Measurements from ENCODE around the gene FASTK.

Gene FASTK

GRCh38 chr7:151062399-151063211 is 18.0 kb downstream of the FASTK start:
- no peak for DNase-seq

- DNase-seq, result no peak
Observed at GRCh38 chr7:151062111-151062398, 18.6 kb downstream of the FASTK start.

- no peak for DNase-seq
Observed at GRCh38 chr7:151061213-151062110, 19.1 kb downstream of the FASTK start.

GRCh38 chr7:151060416-151061212 is 20.0 kb downstream of the FASTK start:
- no peak for DNase-seq

- no peak for DNase-seq
Observed at GRCh38 chr7:151060113-151060415, 20.5 kb downstream of the FASTK start.

GRCh38 chr7:151059367-151060112 is 21.1 kb downstream of the FASTK start, which contains the start of gene SLC4A2:
Gene SLC4A2, plus strand, starts transcription at chr7:151059589. Its CDS starts 2,399 bp downstream, at chr7:151061988.
- DNase-seq, result no peak

GRCh38 chr7:151058781-151059366 is 21.7 kb downstream of the FASTK start:
- no peak for DNase-seq

- DNase-seq, result peak; percentile 97
Observed at GRCh38 chr7:151057989-151058780, 22.4 kb downstream of the FASTK start.

- no peak for DNase-seq
Observed at GRCh38 chr7:151057506-151057988, 23.1 kb downstream of the FASTK start, which contains the start of gene CDK5. Gene CDK5, minus strand, starts transcription at chr7:151057897. Its CDS starts 49 bp downstream, at chr7:151057848.

- DNase-seq, result no peak
Observed at GRCh38 chr7:151056666-151057505, 23.7 kb downstream of the FASTK start.

GRCh38 chr7:151056283-151056665 is 24.3 kb downstream of the FASTK start:
- DNase-seq, result no peak

- DNase-seq, result no peak
Observed at GRCh38 chr7:151053751-151054150, 26.9 kb downstream of the FASTK start.

- DNase-seq, result no peak
Observed at GRCh38 chr7:151053096-151053495, 27.5 kb downstream of the FASTK start.

- DNase-seq, result no peak
Observed at GRCh38 chr7:151051108-151051507, 29.5 kb downstream of the FASTK start.

- no peak for DNase-seq
Observed at GRCh38 chr7:151048911-151049463, 31.6 kb downstream of the FASTK start.

GRCh38 chr7:151047976-151048815 is 32.4 kb downstream of the FASTK start, which contains the start of gene ASIC3:
Gene ASIC3, plus strand, starts transcription at chr7:151048531. Its CDS starts 355 bp downstream, at chr7:151048886.
- no peak for DNase-seq

GRCh38 chr7:151046603-151047573 is 33.7 kb downstream of the FASTK start:
- no peak for DNase-seq

Data from NCI-H2081 treated with DMSO at 0.1 percent for 48 hours (cell line).